WTC11 (cell line): ENCODE data around the gene THOC1.

Source experiments
- FOXJ3 ChIP-seq: sonication (generic); formaldehyde crosslinking; IDR thresholded peaks from 2 replicates; pipeline ENCODE4 v1.9.0; 2021; ENCODE audit warnings: missing genetic modification reagents, mild to moderate bottlenecking, borderline replicate concordance
- MYBL2 ChIP-seq: sonication (generic); formaldehyde crosslinking; IDR thresholded peaks from 2 replicates; pipeline ENCODE4 v1.8.1; 2023; ENCODE audit warnings: mild to moderate bottlenecking, moderate library complexity, missing genetic modification reagents
- RELA ChIP-seq: sonication (generic); formaldehyde crosslinking; IDR thresholded peaks from 2 replicates; pipeline ENCODE4 v1.8.1; 2022; ENCODE audit warnings: missing genetic modification reagents, mild to moderate bottlenecking, borderline replicate concordance
- SP1 ChIP-seq: sonication (generic); formaldehyde crosslinking; conservative IDR thresholded peaks from 2 replicates; pipeline ENCODE4 v1.8.1; 2022; ENCODE audit warnings: missing genetic modification reagents
- TEAD4 ChIP-seq: sonication (generic); formaldehyde crosslinking; IDR thresholded peaks from 2 replicates; pipeline ENCODE4 v1.8.0; 2022; ENCODE audit warnings: mild to moderate bottlenecking, missing genetic modification reagents
- ZNF317 ChIP-seq: sonication (generic); formaldehyde crosslinking; IDR thresholded peaks from 2 replicates; pipeline ENCODE4 v1.8.1; 2023; ENCODE audit warnings: low read depth, mild to moderate bottlenecking, moderate library complexity, missing genetic modification reagents, borderline replicate concordance
- TF ChIP-seq, protein P1 (sequence below): fragments of 200-600 bp; IDR thresholded peaks from 2 replicates; pipeline ENCODE4 v1.8.0; 2022; ENCODE audit warnings: antibody characterized with exemption
- TF ChIP-seq, protein P2 (sequence below): sonication (generic); formaldehyde crosslinking; IDR thresholded peaks from 2 replicates; pipeline ENCODE4 v1.8.1; 2023; ENCODE audit warnings: mild to moderate bottlenecking, missing genetic modification reagents
- TF ChIP-seq, protein P3 (sequence below): sonication (generic); formaldehyde crosslinking; IDR thresholded peaks from 2 replicates; pipeline ENCODE4 v1.8.0; 2023; ENCODE audit warnings: missing genetic modification reagents, mild to moderate bottlenecking, borderline replicate concordance
- TF ChIP-seq, protein P4 (sequence below): sonication (generic); formaldehyde crosslinking; IDR thresholded peaks from 2 replicates; pipeline ENCODE4 v1.8.1; 2023; ENCODE audit warnings: mild to moderate bottlenecking, missing genetic modification reagents, moderate library complexity

DNA sequence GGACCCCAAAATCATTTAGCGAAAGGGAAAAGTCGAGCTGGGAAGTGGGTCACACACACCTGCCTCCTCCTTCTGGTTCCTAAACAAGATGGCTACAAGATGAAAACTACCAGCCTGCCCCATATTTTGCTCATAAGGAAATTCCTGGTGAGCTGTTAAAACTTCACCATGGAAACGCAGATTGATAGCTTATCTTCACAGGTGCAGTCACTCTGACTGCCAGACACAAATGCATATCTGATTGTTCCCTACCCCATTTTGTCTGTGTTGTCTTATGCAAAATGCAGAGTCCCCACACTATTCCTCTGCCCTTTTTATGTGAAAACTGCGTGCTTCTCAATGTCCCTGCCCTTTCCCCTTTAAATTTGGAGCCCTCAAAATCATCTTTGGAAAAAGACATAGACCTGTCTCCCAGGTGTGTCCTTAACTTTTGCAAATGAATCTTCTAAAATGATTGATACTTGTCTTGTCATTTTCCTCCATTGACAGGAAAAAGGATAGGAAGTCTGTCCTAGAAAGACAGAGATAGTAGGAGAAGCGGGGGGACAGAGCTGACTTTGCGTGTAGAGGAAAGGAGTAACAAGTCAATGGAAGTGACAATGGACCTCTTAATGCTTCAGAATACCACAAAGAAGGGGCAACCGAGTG is 38.9 kb upstream of the THOC1 start:
- TF ChIP-seq ZNF317 (CRISPR knock-in tag): no peak
- TF ChIP-seq, protein P1, sequence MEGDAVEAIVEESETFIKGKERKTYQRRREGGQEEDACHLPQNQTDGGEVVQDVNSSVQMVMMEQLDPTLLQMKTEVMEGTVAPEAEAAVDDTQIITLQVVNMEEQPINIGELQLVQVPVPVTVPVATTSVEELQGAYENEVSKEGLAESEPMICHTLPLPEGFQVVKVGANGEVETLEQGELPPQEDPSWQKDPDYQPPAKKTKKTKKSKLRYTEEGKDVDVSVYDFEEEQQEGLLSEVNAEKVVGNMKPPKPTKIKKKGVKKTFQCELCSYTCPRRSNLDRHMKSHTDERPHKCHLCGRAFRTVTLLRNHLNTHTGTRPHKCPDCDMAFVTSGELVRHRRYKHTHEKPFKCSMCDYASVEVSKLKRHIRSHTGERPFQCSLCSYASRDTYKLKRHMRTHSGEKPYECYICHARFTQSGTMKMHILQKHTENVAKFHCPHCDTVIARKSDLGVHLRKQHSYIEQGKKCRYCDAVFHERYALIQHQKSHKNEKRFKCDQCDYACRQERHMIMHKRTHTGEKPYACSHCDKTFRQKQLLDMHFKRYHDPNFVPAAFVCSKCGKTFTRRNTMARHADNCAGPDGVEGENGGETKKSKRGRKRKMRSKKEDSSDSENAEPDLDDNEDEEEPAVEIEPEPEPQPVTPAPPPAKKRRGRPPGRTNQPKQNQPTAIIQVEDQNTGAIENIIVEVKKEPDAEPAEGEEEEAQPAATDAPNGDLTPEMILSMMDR: no peak
- TF ChIP-seq FOXJ3 (CRISPR knock-in tag): no peak
- TF ChIP-seq, protein P2, sequence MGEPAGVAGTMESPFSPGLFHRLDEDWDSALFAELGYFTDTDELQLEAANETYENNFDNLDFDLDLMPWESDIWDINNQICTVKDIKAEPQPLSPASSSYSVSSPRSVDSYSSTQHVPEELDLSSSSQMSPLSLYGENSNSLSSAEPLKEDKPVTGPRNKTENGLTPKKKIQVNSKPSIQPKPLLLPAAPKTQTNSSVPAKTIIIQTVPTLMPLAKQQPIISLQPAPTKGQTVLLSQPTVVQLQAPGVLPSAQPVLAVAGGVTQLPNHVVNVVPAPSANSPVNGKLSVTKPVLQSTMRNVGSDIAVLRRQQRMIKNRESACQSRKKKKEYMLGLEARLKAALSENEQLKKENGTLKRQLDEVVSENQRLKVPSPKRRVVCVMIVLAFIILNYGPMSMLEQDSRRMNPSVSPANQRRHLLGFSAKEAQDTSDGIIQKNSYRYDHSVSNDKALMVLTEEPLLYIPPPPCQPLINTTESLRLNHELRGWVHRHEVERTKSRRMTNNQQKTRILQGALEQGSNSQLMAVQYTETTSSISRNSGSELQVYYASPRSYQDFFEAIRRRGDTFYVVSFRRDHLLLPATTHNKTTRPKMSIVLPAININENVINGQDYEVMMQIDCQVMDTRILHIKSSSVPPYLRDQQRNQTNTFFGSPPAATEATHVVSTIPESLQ: no peak
- TF ChIP-seq SP1 (CRISPR knock-in tag): no peak
- TF ChIP-seq, protein P3, sequence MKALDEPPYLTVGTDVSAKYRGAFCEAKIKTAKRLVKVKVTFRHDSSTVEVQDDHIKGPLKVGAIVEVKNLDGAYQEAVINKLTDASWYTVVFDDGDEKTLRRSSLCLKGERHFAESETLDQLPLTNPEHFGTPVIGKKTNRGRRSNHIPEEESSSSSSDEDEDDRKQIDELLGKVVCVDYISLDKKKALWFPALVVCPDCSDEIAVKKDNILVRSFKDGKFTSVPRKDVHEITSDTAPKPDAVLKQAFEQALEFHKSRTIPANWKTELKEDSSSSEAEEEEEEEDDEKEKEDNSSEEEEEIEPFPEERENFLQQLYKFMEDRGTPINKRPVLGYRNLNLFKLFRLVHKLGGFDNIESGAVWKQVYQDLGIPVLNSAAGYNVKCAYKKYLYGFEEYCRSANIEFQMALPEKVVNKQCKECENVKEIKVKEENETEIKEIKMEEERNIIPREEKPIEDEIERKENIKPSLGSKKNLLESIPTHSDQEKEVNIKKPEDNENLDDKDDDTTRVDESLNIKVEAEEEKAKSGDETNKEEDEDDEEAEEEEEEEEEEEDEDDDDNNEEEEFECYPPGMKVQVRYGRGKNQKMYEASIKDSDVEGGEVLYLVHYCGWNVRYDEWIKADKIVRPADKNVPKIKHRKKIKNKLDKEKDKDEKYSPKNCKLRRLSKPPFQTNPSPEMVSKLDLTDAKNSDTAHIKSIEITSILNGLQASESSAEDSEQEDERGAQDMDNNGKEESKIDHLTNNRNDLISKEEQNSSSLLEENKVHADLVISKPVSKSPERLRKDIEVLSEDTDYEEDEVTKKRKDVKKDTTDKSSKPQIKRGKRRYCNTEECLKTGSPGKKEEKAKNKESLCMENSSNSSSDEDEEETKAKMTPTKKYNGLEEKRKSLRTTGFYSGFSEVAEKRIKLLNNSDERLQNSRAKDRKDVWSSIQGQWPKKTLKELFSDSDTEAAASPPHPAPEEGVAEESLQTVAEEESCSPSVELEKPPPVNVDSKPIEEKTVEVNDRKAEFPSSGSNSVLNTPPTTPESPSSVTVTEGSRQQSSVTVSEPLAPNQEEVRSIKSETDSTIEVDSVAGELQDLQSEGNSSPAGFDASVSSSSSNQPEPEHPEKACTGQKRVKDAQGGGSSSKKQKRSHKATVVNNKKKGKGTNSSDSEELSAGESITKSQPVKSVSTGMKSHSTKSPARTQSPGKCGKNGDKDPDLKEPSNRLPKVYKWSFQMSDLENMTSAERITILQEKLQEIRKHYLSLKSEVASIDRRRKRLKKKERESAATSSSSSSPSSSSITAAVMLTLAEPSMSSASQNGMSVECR (CRISPR knock-in tag): no peak
- TF ChIP-seq MYBL2 (CRISPR knock-in tag): no peak
- TF ChIP-seq, protein P4, sequence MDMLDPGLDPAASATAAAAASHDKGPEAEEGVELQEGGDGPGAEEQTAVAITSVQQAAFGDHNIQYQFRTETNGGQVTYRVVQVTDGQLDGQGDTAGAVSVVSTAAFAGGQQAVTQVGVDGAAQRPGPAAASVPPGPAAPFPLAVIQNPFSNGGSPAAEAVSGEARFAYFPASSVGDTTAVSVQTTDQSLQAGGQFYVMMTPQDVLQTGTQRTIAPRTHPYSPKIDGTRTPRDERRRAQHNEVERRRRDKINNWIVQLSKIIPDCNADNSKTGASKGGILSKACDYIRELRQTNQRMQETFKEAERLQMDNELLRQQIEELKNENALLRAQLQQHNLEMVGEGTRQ: no peak
- no peak for TF ChIP-seq RELA (CRISPR knock-in tag)
- TF ChIP-seq TEAD4: no peak
